ENCODE results near the gene RUNDC3A. TPM values are rescaled to one million over a fixed set of nuclear protein-coding genes. Genes with fewer than 3 reads are reported as not detected.

Gene RUNDC3A
- total RNA-seq, 4 donors from 2014 or later, result 0.42 to 2.8 (median 1.7) TPM

- DNase-seq (ENCODE audit: extremely low spot score), result no peak
- Histone ChIP-seq H3K27me3 (no peaks in the 10 kb centered on the region), H3K36me3 (peaks cover 21 to 27% (median 26%) of the 10 kb centered on the region in 4 donors), H3K4me3 (no peak overlapping the region), H3K4me1 (peaks cover 0 to 13% (median 7%) of the 10 kb centered on the region in 4 donors), H3K9me3 (no peaks in the 10 kb centered on the region), H3K27ac (replicated peaks in 1 of 4) (no peak overlapping the region)
- WGBS, result 88% methylated on average over 10 of the region's 17 CpGs
- TF ChIP-seq, protein P1, sequence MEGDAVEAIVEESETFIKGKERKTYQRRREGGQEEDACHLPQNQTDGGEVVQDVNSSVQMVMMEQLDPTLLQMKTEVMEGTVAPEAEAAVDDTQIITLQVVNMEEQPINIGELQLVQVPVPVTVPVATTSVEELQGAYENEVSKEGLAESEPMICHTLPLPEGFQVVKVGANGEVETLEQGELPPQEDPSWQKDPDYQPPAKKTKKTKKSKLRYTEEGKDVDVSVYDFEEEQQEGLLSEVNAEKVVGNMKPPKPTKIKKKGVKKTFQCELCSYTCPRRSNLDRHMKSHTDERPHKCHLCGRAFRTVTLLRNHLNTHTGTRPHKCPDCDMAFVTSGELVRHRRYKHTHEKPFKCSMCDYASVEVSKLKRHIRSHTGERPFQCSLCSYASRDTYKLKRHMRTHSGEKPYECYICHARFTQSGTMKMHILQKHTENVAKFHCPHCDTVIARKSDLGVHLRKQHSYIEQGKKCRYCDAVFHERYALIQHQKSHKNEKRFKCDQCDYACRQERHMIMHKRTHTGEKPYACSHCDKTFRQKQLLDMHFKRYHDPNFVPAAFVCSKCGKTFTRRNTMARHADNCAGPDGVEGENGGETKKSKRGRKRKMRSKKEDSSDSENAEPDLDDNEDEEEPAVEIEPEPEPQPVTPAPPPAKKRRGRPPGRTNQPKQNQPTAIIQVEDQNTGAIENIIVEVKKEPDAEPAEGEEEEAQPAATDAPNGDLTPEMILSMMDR (IDR thresholded peaks at IDR 0.05), result no peak
- no peak for TF ChIP-seq EP300 (IDR thresholded peaks at IDR 0.05)
- TF ChIP-seq POLR2A (IDR thresholded peaks at IDR 0.05; ENCODE audit: low read depth), result no peak
- TF ChIP-seq POLR2AphosphoS5 (IDR thresholded peaks at IDR 0.05), result no peak
- intact Hi-C loops (cut with DNase I), result no loop called here
These were observed 47.3 kb downstream of the RUNDC3A start for GRCh38 chr17:44355642-44356099.

- no peaks in the 10 kb centered on the region for H3K27me3 ChIP-seq
- no peak for DNase-seq (ENCODE audit: extremely low spot score)
- H3K27ac ChIP-seq (replicated peaks in 1 of 4), result no peak overlapping the region
- 93% methylated on average over 9 of the region's 11 CpGs for WGBS
- H3K9me3 ChIP-seq, result no peaks in the 10 kb centered on the region
- intact Hi-C loops (cut with DNase I), result no loop called here
- peaks cover 0 to 18% (median 7%) of the 10 kb centered on the region in 4 donors for H3K4me1 ChIP-seq
- no peak for TF ChIP-seq EP300 (IDR thresholded peaks at IDR 0.05)
- no peak overlapping the region for H3K4me3 ChIP-seq
- peaks cover 15 to 21% (median 20%) of the 10 kb centered on the region in 4 donors for H3K36me3 ChIP-seq
These were observed 47.8 kb downstream of the RUNDC3A start for GRCh38 chr17:44356241-44356640.

DNA sequence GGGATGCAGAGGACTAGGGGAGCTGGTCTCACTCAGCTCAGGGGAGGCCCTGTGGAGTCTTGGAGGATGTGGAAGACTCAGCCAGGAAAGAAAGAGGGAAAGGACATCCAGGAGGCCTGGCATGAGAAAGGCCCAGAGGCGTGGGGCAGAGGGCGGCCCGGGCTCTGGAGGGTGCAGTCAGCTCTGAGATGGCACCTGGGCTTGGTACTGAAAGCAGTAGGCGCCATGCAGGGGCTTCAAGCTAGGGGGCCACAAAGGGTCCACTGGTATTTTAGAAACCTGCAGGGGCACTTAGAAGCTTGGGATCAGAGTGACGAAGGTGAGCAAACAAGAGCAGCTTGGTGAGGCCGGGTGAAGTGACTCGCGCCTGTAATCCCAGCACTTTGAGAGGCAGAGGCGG is 49.7 kb downstream of the RUNDC3A start:
- TF ChIP-seq POLR2AphosphoS5 (IDR thresholded peaks at IDR 0.05), result no peak
- H3K36me3 ChIP-seq, result peaks cover 0 to 3% (median 2%) of the 10 kb centered on the region in 4 donors
- H3K4me1 ChIP-seq, result peaks cover 13 to 29% (median 20%) of the 10 kb centered on the region in 4 donors
- 90% methylated on average over 9 of the region's 9 CpGs for WGBS
- no peak overlapping the region for H3K4me3 ChIP-seq
- no peak overlapping the region for H3K27ac ChIP-seq (replicated peaks in 1 of 4)
- no peaks in the 10 kb centered on the region for H3K9me3 ChIP-seq
- DNase-seq (ENCODE audit: extremely low spot score), result no peak
- intact Hi-C loops (cut with DNase I), result no loop called here
- H3K27me3 ChIP-seq, result peaks cover 0 to 12% (median 0%) of the 10 kb centered on the region in 4 donors

- H3K9me3 ChIP-seq, result no peaks in the 10 kb centered on the region
- TF ChIP-seq POLR2AphosphoS5 (IDR thresholded peaks at IDR 0.05), result no peak
- no peak for TF ChIP-seq POLR2A (IDR thresholded peaks at IDR 0.05; ENCODE audit: low read depth)
- no peak for TF ChIP-seq EP300 (IDR thresholded peaks at IDR 0.05)
- TF ChIP-seq, protein P1 (IDR thresholded peaks at IDR 0.05), result no peak
These were observed 50.6 kb downstream of the RUNDC3A start for GRCh38 chr17:44359006-44359405.

DNA sequence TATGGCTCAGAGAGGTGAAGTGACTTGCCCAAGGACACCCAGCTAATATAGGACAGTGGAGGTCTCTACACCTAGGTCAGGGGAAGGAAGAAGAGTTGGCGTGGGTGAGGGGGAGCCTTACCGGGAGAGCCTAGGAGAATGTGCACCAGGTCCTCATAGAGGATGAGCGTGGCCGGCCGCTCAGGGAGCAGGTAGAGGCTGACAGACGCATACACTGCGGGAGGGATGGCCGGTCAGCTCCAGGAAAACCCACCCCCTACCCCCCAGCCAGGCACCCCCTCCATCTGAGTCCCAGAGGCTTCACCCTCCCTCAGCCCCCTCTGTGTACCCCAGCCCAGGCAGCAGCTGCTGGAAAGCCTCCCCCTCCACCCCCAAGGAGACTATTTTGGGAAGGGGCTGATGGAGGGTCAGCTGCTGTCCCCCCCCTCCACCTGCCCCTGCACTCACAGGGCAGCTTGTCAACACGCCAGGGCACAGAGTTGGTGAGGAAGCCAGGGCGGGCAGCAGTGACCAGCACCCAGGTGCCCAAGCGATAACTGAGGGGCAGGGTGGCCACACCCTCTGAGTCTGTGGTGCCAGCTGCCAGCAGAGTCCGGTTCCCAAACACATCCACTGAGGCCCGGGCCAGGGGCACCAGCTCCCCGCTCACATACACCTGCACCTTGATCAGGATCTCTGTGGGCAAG is 51.2 kb downstream of the RUNDC3A start:
- WGBS, result 89% methylated on average over 14 of the region's 14 CpGs
- no peak for DNase-seq (ENCODE audit: extremely low spot score)
- intact Hi-C loops (cut with DNase I), result no loop called here

More at GRCh38 chr17:44359006-44359405, 50.6 kb downstream of the RUNDC3A start:
- 60% methylated on average over 6 of the region's 6 CpGs for WGBS
- intact Hi-C loops (cut with DNase I), result no loop called here
- H3K4me3 ChIP-seq, result no peak overlapping the region
- no peaks in the 10 kb centered on the region for H3K36me3 ChIP-seq
- peaks cover 17 to 31% (median 22%) of the 10 kb centered on the region in 4 donors for H3K4me1 ChIP-seq
- peaks cover 0 to 17% (median 0%) of the 10 kb centered on the region in 4 donors for H3K27me3 ChIP-seq
- no peak for DNase-seq (ENCODE audit: extremely low spot score)
- no peak overlapping the region for H3K27ac ChIP-seq (replicated peaks in 1 of 4)

More for the DNA sequence above, 51.2 kb downstream of the RUNDC3A start:
- H3K4me3 ChIP-seq, result no peak overlapping the region
- H3K27me3 ChIP-seq, result peaks cover 0 to 17% (median 0%) of the 10 kb centered on the region in 4 donors
- no peaks in the 10 kb centered on the region for H3K36me3 ChIP-seq
- no peaks in the 10 kb centered on the region for H3K9me3 ChIP-seq
- peaks cover 18 to 30% (median 24%) of the 10 kb centered on the region in 4 donors for H3K4me1 ChIP-seq
- TF ChIP-seq, protein P1 (IDR thresholded peaks at IDR 0.05), result no peak
- no peak for TF ChIP-seq POLR2AphosphoS5 (IDR thresholded peaks at IDR 0.05)
- no peak for TF ChIP-seq POLR2A (IDR thresholded peaks at IDR 0.05; ENCODE audit: low read depth)
- TF ChIP-seq EP300 (IDR thresholded peaks at IDR 0.05), result no peak
- no peak overlapping the region for H3K27ac ChIP-seq (replicated peaks in 1 of 4)
